NCI-H345 (cell line): ENCODE measurements around the gene MDN1.
"Not testable (repeated sequence)": the region's sequence is repeated elsewhere in the genome, so short reads cannot be mapped to it uniquely, and the experiment has no call there.

ENCODE experiments used
- DNase-seq: peaks from one replicate; lab custom pipeline; 2025; lab: John Stamatoyannopoulos, UW

MDN1 gene

DNA sequence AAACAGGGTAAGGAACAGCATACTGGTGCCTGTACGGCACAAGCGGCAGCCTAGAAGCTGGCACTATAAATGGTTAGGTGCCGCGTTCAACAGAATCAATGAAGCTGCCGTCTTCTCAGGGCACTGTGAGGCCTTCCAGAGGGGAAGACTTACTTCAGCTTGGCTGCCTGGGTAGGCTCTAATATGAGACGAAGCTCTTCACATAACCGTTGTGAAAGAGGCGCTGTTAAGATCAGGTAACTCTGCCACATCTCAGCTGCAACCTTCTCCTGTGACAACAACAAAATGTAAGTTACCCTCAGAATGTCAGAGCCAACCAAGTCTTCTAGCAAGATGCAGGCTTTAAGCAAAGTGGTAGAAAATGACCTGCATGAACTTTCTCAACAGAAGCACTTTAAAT lies 169.0 kb downstream of the MDN1 start:
- DNase-seq: no peak

DNA sequence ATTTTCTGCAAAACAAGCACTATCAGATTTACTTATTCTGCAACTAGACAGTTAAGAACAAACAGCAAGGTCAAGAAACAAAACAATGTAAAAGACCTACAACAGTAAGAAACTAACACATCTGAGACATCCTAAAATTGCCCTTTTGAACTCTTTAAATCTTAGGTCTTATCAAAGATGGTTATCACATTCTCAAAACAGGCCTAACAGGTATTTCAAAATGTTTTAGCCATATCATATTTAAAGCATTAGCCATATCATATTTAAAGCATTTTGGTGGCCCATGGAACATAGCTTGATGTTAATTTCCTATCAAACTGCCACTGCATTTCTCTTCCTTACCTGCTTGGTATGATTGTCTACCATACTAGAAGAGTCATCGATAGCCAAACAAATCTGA lies 169.9 kb downstream of the MDN1 start:
- no peak for DNase-seq

DNA sequence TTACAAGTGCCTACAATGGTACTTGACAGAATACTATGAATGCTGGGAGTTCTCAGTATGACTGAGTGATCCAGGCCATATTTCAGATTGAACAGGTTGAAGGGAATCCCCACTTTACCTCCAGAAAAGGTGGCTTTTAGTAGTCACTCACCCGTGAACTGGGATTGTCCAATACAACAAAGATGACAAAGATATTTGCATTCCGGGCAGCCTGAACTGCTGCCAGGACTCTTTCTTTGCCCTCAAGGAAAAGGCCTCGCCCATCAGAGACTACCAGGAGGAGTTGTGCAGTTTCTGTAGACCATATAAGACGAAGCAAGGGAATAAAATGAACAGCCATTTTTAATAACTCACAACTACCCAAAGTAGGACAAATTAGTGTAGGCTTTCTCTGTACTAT lies 174.7 kb downstream of the MDN1 start:
- DNase-seq: no peak

DNA sequence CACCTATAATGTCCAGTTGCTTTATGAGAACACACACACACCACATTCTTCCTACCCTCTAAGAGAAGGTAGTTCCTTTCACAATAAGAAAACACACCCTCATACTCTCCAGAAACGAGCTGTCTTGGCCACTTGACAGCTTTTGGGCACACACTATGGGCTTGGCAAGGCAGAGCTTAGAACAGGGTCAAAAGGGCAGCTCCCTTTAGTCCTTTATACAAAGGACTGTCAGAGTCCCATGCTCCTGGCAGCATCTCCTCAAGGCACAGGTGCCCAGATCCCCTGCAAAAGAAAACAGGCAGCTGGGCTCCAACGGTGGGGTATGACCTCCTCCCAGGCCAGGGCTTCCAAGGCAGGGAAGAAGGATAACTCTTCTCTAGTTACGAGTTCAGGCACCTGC lies 176.2 kb downstream of the MDN1 start:
- DNase-seq: no peak

DNA sequence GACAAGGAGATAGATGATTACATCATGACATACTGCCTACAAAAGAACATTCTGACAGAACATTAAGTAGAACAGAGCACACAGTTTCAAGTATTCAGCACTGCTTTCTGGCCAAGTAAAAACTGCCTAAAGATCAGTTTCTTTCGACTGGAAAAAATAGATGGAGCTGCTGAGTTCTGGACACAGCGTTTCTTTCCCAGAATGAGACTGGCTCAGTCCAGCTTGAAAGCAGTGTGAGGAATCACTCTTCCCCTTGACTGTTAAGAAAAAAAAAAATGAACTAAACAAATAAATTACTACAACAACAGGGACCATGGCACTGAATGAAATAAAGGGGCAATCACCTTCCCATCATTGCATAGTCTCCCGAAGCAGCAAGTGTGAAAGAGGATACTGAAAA lies 176.6 kb downstream of the MDN1 start:
- no peak for DNase-seq

DNA sequence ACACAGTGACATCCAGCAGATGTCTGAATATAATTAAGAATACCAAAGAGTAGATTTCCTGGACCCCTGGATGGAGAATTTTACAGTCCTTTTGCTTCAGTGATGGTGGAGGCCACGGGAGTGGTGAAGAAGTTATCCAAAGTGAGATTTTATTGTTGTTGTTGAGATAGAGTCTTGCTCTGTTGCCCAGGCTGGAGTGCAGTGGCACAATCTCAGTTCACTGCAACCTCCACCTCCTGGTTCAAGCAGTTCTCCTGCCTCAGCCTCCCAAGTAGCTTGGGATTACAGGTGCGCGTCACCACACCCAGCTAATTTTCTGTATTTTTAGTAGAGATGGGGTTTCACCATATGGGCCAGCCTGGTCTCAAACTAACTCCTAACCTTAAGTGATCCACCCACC lies 178.0 kb downstream of the MDN1 start:
- DNase-seq: not testable (repeated sequence)

DNA sequence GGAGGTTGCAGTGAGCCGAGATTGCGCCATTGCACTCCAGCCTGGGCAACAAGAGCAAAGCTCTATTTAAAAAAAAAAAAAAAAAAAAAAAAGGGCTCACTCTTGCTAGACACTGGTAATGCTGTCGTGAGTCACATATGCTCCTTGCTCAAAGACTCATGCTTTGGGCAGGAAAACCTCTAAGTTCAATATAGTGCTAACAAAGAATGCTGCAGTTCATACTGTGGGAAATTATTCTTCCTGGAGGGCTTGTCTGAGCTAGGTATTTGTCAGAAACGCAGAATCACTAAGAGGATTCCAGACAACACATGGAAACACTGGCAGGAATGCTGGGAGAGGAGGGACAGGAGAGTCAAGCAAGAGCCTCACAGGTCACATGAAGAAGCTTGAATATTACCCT lies 178.8 kb downstream of the MDN1 start:
- no peak for DNase-seq

DNA sequence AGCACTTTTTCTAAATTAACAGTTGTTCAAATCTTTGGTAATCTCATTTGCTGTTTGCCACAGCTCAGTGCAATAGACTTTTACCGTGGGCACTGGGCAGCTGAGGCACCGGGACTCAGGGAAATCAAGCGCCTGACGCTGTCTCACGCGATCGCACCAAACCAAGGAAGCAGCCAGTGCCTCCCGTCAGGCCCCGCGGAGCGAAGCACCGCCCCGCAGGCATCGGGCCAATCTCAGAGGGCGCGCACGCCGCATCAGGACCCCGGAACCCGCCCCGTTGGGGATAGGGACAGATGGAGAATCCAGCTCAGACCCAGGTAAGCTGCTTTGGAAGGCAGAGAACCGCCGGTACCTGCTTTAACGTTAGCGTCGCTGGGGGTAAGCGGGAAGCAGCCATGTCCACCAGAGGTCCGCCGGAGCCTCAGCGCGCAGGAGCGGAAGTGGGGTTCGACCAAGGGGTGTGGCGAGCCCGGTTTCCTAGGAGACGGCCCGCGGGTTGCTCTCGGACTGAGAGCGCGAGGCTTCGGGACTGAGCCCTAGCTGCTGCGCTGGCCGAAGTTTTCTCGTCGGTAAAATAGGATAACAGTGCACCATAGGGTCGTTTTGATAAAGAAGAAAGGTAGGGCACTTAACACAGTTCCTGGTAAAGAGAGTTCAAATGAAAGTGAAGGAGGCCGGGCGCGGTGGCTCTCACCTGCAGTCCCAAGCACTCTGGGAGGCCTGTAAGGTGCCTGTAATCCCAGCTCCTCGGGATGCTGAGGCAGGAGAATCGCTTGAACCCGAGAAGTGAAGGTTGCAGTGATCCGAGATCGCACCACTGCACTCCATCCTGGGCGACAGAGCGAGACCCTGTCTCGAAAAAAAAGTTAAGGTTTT lies 181.0 kb downstream of the MDN1 start, which contains the start of gene LYRM2:
Gene LYRM2, minus strand, starts transcription at position 428 of the 876 bp plus-strand sequence. Its CDS starts 31 bp downstream, at position 397.
- DNase-seq: peak; percentile 93

DNA sequence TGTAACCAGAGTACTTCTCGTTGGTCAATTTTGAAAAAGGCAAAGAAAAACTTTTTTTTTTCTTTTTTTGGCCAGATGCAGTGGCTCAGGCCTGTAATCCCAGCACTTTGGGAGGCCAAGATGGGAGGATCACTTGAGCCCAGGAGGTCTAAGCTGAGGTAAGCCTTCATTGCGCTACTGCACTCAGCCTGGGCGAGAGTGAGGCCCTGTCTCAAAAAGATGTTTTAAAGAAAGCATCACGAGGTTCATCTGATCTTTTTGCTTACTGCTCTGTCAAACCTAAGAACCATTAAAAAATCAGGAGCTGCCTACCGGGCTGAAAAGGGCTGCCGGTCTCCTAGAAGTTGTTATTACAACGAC lies 181.7 kb downstream of the MDN1 start:
- no peak for DNase-seq

DNA sequence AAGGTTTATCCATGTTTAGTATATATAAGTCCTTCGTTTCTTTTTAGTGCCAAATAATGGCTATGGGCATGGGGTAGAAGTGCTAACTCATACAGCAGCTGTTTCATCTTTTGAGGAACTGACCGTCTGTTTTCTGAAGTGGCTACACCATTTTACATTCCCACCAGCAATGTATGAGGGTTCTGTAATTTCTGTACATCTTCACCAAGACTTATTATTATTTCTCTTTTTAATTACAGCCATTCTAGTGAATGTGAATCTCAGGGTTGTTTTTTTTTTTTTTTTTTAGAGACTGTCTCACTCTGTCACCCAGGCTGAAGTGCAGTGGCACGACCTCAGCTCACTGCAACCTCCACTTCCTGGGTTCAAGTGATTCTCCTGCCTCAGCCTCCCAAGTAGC lies 183.2 kb downstream of the MDN1 start:
- not testable (repeated sequence) for DNase-seq

DNA sequence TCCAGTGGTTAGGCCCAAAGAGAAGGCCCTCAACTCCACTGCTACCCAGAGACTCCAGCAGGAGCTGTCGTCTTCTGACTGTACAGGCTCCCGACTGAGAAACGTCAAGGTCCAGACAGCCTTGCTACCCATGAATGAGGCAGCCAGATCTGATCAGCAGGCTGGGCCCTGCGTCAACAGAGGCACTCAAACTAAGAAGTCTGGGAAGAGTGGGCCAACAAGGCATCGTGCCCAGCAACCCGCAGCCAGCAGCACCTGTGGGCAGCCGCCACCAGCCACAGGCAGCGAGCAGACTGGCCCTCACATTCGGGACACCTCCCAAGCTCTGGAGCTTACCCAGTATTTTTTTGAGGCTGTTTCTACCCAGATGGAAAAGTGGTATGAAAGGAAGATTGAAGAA lies 189.1 kb downstream of the MDN1 start:
- no peak for DNase-seq

DNA sequence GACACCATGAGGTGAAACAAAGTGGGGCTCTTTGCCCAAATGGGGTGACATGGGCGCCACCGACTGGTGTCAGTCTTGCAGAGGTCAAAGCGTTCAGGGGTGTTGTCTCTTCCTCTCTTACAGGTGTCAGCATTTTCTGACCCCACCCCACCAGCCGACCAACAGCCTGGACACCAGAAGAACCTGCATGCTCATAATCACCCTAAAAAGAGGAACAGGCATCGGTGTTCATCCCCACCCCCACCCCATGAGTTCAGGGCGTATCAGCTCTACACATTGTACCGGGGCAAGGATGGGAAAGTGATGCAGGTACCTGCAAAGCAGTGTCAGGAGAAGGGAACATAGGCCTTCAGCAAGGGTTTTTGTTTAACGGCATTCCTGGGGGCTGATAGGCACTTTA lies 195.8 kb downstream of the MDN1 start:
- DNase-seq: no peak

DNA sequence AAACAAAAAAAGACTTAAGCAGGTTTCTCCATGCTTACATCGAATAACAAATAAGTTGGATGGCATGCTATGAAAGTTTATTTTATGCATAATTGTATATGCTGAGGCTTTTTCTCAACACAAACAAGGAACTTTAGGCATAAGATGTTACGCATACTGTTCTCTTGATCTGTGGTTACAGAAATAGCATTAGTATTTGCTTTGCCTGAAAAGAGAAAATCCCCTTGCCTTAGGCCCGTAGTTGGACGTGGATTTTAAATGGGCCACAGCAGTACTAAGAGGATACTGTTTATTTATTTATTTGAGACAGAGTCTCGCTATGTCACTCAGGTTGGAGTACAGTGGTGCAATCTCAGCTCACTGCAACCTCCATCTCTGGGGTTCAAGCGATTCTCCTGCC lies 200.0 kb downstream of the MDN1 start:
- DNase-seq: no peak

DNA sequence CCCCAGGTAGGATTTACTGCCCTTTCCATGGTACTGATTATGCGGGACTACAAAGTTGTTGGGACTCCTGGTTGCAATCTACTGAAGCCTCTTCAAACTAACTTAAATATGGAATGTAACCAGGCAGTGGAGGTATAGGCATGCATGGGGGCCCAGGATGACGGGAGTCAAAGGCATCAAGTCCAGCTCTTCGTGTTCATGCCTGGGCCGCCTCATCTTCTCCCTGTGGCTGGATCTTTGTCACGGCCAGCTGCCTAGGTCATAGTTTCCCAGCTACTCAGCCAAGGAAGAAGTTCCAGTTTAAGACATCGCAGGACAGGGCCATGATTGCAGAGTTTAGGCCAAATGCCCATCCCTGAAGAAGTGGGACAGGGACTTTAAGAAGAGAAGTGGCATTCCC lies 201.6 kb downstream of the MDN1 start:
- DNase-seq: no peak

DNA sequence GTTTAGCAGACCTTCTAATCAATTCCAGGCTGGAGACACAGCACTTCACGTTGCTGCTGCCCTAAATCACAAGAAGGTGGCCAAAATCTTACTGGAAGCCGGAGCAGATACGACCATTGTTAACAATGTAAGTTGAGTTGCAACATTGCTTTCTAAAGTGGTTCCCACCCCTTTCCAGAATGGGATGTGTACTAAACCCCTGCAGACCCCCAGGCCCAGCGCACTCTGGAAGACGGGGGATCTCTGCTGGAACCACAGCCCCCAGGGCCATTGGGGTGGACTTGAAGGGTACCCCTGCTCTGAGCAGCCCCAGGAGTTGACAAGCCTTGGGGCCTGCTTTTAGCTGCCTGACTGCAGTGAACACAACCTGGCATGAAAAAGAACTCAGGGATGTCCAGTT lies 203.1 kb downstream of the MDN1 start:
- DNase-seq: no peak

DNA sequence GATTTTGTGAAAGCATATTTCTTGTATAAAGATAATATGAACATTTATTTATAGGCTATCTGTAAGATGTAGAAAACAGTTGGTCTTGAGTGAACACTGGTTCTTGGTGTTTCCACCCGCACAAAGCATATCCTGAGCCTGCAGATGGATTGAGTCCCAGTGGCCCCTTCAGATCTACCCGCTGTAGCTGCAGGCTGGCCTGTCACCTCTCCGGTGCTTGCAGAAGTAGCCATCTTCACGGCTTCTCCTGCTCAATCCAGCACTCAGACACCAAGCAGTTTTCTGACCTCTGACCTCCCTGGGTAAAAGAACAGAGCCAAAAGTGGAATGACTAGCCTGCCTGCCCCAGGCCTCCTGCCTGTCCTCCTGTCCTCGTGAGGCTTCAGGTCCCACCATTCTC lies 203.7 kb downstream of the MDN1 start:
- DNase-seq: no peak

DNA sequence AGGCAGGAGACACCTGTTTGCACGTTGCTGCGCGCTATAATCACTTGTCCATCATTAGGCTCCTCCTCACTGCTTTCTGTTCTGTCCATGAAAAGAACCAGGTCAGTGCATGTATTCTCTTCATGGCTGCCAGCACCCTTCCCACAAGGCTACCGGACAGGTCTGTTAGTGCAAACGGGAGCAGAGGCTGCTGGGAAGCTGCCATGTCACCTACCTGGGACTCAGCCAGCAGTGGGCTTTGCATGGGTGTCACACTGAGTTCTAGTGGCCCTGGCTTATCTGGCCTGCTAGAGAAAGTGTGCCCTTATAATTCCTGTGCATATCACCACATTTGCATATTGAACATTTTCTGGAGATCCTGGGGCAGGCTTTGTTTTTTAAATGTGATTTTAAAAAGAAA lies 205.8 kb downstream of the MDN1 start:
- DNase-seq: no peak

DNA sequence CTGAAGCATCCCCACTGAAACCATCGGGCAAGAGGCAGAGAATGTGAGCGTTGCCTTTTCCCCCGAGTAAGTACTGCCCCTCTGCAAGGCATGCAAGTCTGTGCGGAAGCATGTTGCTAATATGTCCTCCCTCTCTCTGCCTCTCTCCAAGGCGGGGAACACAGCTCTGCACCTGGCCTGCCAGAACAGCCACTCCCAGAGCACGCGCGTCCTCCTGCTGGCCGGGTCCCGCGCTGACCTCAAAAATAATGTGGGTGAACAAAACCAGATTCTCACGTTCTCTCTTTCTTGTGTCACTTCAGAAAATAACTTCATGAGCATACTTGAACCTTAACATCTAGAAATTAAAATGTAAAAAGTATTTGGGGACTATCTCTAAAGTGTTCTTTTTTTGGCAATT lies 207.5 kb downstream of the MDN1 start:
- DNase-seq: no peak

DNA sequence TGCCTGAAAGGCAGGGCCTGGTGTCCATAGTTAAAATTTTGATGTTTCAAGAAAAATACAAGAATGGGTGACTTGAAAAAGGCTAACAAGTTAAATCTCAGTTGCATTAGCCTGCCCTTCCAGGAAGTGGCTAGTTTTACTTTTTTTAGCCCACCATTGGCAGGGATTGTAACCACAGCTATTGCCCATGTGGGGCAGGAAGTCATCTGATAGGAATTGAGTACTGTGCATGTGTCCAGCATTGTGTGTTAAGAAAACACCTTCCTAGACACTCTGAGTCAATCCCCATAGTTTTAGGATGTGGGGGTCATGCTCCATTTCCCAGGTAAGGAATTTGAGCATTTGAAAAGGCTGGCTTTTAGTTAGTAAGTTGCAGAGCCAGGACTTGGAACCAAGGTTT lies 207.9 kb downstream of the MDN1 start:
- no peak for DNase-seq

DNA sequence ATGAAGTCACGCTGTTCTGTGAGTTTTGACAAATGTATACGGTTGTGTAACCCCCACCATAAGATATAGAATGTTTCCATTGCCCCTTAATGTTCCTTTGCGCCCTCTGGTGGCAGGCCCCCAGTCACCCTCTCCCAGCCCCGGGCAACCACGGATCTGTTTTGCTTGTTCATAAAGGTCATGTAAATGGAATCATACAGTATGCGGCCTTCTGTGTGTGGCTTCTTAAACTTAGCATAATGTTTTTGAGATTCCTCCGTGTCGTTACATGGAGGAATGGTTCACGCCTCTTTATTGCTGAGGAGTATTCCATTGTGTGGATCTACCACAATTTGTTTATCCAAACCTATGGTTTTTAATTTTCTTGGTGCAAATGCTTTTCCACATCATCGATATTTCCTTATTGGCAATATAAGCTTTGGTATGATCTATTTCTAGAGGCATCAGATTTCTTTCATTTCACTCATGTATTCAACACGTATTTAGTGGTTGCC lies 209.4 kb downstream of the MDN1 start:
- peak; percentile 52 for DNase-seq

DNA sequence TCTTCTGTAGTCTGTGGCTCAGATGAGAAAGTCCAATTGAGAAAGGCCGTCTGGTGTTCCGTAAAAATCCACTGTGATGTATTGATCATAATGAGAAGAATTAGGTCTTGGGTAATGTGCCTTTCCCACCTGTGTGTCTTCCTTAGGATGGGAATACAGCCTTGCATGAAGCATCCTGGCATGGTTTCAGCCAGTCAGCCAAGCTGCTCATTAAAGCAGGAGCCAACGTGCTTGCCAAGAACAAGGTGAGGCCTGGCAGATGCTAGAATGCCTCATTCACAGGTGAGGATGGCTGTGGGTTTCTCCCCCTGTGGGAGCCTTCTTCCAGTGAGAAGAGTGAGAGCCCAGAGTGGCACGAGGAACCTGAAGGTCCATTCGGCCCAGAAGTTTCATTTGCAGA lies 213.7 kb downstream of the MDN1 start:
- DNase-seq: no peak

DNA sequence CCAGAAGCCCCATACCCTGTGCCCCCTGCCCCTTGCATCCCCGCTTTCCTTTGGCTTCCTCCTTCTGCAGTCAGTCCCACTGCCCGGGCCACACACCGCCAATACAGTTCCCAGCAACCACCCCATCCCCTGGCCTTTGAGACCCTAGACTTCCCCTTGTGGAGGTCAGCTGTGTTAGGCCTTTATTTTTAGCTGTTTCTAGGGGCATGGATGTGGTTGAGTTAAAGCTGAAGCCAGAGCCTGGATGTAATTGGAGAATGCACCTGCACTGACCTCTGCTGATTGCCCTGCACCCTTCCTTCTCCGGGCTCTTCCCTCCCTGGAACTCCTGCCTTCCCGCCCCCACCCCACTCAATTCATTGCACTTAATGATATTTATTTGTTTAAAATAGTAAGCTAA lies 214.9 kb downstream of the MDN1 start:
- no peak for DNase-seq

DNA sequence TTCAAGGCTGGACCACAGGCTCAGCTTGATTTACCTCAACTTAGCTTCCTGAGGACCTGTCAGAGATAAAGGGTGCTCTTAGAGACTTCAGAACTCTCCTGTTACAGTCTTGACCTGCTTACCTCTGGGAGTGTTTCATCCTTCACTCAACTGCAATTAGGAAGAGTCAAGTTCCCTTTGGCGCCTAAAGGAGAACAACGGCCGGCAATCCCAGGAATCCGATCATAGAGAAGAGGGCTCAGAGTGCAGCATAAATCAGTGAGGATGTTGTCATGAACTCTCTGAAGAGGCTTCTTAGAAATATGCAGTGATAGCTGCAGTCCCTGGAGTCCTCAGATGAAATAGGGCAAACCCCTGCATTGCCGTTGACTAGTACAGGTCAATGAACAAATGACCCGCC lies 217.4 kb downstream of the MDN1 start:
- no peak for DNase-seq

DNA sequence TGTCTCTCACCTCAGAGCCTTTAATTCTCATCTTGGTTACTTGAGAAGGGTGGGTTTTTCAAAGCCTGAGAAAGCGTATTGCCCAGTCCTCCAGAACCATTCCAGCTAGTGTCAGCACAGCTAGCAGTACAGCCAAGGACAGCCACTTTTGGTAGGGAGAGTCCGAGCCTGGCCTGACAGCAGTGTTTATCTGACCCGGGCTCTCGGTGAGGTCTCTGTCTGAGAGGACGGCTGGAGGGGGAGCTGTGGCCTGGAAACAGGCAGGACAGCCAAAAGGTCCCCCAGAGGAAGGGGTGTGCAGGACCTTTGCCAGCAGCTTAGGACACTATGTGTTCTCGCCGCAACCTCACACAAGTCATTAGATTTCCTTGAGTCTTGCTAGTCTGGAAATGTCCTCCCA lies 219.9 kb downstream of the MDN1 start:
- no peak for DNase-seq
